ENCODE data around the gene SOX2. TPM values are rescaled to one million over a fixed set of nuclear protein-coding genes. Genes with fewer than 3 reads are reported as not detected.

The SOX2 gene
- total RNA-seq, 8 experiments from 2014 or later: 0.41 to 144 (median 80.7) TPM; not detected in 1

DNA sequence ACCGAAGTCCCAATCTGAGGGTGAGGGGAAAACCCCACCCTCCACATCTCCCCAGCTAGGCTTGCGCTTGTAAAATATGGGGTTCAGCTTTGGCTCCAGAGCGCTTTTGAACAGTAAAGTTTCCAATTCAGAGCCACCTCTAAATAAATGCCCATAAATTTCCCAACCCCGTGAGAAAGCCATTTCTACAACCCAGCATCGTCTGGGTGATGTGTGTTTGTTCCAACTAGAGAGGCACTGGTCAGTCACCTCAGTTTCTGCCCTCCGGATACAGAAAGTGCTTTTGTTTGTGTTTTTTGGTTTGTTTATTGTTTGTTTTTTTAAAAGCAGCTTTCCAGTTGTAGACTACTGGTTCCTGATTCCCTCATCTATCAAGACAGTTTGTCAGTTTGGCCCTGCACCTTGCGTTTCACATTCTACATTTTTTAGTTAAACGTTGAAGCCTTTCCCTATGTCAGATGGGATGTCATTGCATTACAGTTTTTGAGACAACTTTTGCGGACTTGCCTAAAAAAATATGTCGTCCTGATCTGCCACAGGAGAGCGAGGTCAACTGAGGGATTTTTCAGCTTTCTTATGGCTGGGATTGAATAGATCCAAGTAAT, 15.0 kb upstream of the SOX2 start:
- in situ Hi-C loops (cut with MboI; ENCODE audit: low pct_unique_long_range_greater_than_20kb in 2 of 9, low sequenced_read_pairs in 9 of 9, unreplicated experiment in 9 of 9): loop anchor here in 2 of 9 experiments (10.0 to 25.0 kb wide), 2 partner anchors 482 to 484 kb away; no protein-coding TSS in a partner anchor
- 0 to 80% (median 44%) methylated on average over 2 to 11 of the region's 11 CpGs for WGBS, 10 experiments
- Histone ChIP-seq H3K4me1 (replicated peaks in 1 of 2) (peaks cover 39 to 43% of the 10 kb centered on the region in 2 donors), H3K4me3 (peak overlapping the region in 1 of 5 donors; percentile 22), H3K27ac (no peak overlapping the region)
- no peak for ATAC-seq (replicated peaks in 6 of 8)

DNA sequence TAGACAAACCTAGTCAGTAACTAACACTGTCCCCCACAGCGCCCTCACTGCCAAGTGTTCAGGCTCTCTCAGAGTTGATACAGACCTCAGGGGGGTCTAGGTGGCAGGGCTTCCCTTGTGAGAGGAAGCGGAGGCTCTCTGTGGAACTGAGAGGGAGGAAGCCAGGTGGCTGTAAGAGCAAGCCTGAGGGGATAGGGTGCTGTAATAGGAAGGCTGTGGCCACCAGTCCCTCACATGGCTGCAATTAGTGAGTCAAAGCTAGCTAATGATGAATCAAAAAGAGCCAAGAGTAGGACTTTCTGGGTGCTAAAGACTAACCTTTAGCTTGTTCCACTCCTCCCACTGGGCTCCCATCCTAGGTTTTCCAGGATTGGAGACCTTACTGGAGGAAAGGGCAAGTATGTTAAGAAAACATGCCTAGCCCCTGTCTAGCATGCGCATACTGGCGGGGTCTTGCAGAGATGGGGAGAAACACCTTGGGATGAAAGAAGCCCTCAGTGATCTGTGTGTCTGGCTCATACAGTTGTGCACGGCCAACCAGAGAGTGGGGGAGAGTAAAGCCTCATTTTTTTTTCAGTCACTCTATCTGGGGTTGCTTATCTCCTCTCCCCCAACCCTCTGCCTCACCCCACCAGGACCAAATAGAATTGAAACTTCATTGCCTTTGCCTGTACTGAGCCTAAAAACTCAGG, 13.3 kb upstream of the SOX2 start:
- Histone ChIP-seq H3K4me3 (no peak overlapping the region), H3K4me1 (replicated peaks in 1 of 2) (peaks cover 23 to 33% of the 10 kb centered on the region in 2 donors), H3K27ac (peak overlapping the region in 1 of 2 donors; percentile 4)
- peak in 1 of 8 experiments; percentile 17 for ATAC-seq (replicated peaks in 6 of 8)
- WGBS, 10 experiments: 0 to 100% (median 71%) methylated on average over 1 to 2 of the region's 5 CpGs; no CpG with 5 or more reads in 4 of the 10 experiments
- in situ Hi-C loops (cut with MboI; ENCODE audit: low pct_unique_long_range_greater_than_20kb in 2 of 9, low sequenced_read_pairs in 9 of 9, unreplicated experiment in 9 of 9): loop anchor here in 2 of 9 experiments (10.0 to 25.0 kb wide), 2 partner anchors 484 to 486 kb away; no protein-coding TSS in a partner anchor

DNA sequence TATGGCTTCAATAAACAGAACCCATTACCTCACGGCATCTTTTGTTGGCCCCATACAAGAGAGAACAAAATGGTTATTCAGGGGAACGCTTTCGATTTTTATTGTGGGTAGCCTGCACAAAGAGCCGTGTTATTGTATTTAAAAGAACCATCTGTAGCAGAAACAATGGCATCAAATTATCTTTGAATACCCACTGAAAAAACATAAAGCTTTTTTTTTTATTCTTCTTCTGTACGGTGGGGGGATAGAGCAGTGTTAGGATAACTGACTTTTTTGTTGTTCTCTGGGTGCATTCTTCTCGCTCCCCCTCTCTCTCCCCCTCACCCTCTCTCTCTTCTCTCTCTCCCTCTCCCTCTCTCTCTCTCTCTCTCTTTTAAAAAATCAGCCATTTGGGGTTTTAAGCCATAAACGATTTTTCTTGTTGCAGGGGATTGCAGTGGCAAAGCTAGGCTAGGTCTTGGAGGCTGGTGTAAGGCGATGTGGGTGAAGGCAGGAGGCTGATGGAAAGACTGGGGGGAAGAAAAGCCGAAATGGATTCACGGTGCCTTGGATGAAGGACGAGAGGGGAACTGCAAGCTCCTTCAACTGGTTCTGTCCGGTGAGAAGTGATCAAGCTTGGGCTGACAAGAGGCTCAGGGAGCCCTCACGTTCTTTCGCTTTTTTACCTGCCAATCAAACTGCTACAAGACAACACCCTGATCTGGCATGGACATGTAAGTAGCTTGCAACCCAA, 12.4 kb upstream of the SOX2 start:
- peak in 5 of 8 experiments; percentile 13 to 50 (median 39) for ATAC-seq (replicated peaks in 6 of 8)
- Histone ChIP-seq H3K4me1 (replicated peaks in 1 of 2) (peaks cover 20 to 33% of the 10 kb centered on the region in 2 donors), H3K27ac (peak overlapping the region; percentile 47 to 58), H3K4me3 (peak overlapping the region in 3 of 5 donors; percentile 5 to 38 (median 7))
- 15 to 53% (median 37%) methylated on average over 3 to 8 of the region's 14 CpGs; no CpG with 5 or more reads in 1 of the 10 experiments for WGBS, 10 experiments
- in situ Hi-C loops (cut with MboI; ENCODE audit: low pct_unique_long_range_greater_than_20kb in 2 of 9, low sequenced_read_pairs in 9 of 9, unreplicated experiment in 9 of 9): loop anchor here in 2 of 9 experiments (10.0 to 25.0 kb wide), 2 partner anchors 485 to 487 kb away; no protein-coding TSS in a partner anchor

DNA sequence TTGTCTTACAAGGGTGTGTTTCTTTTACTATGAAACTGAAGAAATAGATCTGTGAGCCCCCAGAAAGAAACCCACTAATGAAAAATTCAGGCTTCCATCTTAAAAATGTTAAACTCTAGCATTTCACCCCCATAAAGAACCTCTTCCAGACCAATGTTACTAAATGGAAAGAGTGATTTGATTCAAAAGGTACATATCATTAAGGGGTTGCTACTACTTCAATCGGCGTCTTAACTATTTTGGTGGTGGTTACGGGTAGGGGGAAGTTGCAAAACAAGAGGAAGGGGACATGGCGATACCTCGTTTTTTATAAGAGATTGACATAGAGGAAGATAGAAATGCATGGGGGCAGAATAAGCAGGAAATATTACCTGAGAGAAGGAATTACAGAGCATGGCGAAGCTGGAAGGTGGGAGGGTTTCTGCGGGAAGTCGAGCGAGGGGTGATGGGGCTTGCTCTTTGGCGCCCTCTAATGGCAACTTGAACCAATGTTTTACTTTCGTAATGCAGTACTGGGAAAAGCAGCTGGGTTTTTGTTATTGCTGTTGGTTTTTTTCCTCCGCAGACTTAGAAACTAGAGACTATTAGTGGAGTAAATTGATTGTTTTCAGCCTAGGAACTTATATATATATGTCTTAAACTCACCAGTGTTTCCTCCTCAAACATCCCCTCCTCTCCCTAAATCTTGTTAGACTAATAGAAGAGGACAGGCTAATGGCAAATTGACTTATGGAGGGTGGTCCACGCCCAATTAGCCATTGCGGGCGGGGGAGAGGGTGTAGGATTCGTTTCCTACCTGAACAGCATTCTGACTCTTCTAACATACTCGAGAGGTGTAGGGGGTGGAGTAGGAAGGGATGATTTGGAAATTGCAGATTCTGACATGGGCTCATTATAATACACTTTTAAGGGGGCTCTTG, 11.3 kb upstream of the SOX2 start:
- in situ Hi-C loops (cut with MboI; ENCODE audit: low pct_unique_long_range_greater_than_20kb in 2 of 9, low sequenced_read_pairs in 9 of 9, unreplicated experiment in 9 of 9): loop anchor here in 7 of 9 experiments (10.0 to 25.0 kb wide), 5 partner anchors 554 to 987 kb away; no protein-coding TSS in a partner anchor
- Histone ChIP-seq H3K4me3 (peak overlapping the region in 2 of 5 donors; percentile 17 to 38), H3K4me1 (replicated peaks in 1 of 2) (peaks cover 20 to 31% of the 10 kb centered on the region in 2 donors), H3K27ac (no peak overlapping the region)
- peak; percentile 47 to 85 (median 68) for ATAC-seq (replicated peaks in 6 of 8)
- WGBS, 10 experiments: 2 to 92% (median 25%) methylated on average over 2 to 16 of the region's 17 CpGs

DNA sequence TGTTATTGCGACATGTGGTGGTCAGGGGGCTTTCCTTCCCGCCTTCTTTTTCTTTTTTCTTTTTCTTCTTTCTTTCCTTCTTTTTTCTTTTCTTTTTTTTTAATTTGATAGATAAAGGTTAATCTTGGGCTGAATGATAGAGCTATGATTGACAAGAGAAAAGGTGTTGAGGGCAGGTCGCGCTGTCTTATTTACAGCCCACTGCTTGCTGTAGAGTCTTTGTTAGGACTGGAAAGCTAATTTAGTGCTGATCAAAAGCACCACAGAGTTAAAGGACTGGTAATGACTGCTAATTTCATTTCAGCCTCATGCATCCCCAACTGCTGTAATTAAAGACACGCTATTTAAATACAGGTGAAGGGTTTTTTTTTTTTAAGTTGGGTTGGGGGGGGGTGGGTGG, 10.6 kb upstream of the SOX2 start:
- Histone ChIP-seq H3K27ac (no peak overlapping the region), H3K4me3 (peak overlapping the region in 2 of 5 donors; percentile 17 to 38), H3K4me1 (replicated peaks in 1 of 2) (peaks cover 20 to 30% of the 10 kb centered on the region in 2 donors)
- WGBS, 10 experiments: 7 to 93% (median 32%) methylated on average over 1 to 5 of the region's 5 CpGs
- in situ Hi-C loops (cut with MboI; ENCODE audit: low pct_unique_long_range_greater_than_20kb in 2 of 9, low sequenced_read_pairs in 9 of 9, unreplicated experiment in 9 of 9): loop anchor here in 7 of 9 experiments (10.0 to 25.0 kb wide), 5 partner anchors 554 to 986 kb away; no protein-coding TSS in a partner anchor
- ATAC-seq (replicated peaks in 6 of 8): no peak

DNA sequence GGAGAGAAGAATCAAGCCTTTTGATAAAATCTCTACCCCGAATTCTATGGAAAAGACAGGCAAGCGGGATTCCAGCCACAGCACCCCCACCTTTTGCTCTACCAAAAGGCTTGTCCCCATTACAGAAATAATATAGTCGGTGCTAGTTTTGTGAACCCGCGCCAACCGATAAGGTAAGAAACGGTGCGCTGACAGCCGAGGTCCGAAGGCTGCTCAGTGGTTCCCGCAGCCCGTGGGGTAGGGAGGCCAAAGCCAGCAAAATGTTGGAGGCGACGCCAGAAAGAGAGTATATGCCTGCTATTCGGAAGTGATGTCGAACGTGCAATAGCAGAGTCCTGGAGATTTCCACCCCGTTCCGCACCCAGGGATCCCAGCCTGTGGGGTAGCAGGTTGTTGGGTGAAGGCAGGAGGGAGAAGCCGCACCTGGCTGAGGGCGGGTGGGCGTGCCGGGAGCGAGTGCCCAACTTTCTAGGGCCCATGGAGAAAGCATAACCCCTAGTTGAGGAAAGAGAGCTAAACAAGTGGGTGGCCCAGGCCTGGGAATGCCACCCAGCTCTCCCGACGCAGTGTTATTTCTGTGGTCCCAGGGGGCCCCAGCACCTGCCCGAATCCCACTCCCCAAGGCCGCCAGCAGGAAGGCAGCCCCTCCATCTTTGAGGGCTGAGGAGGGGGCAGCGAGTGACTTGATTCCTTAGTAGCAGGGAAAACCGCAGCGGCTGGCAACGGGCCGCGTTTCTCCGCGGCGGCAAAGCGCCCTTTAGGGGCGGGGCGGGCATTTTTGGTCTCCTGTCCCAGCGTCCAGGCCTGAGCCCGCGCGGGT, 7.9 kb upstream of the SOX2 start:
- ATAC-seq (replicated peaks in 6 of 8): no peak
- Histone ChIP-seq H3K4me3 (peak overlapping the region in 1 of 5 donors; percentile 20), H3K4me1 (replicated peaks in 1 of 2) (peaks cover 23% of the 10 kb centered on the region in 2 donors), H3K27ac (no peak overlapping the region)
- 0 to 96% (median 26%) methylated on average over 1 to 13 of the region's 44 CpGs for WGBS, 10 experiments
- in situ Hi-C loops (cut with MboI; ENCODE audit: low pct_unique_long_range_greater_than_20kb in 2 of 9, low sequenced_read_pairs in 9 of 9, unreplicated experiment in 9 of 9): loop anchor here in 7 of 9 experiments (10.0 to 25.0 kb wide), 5 partner anchors 551 to 983 kb away; no protein-coding TSS in a partner anchor

DNA sequence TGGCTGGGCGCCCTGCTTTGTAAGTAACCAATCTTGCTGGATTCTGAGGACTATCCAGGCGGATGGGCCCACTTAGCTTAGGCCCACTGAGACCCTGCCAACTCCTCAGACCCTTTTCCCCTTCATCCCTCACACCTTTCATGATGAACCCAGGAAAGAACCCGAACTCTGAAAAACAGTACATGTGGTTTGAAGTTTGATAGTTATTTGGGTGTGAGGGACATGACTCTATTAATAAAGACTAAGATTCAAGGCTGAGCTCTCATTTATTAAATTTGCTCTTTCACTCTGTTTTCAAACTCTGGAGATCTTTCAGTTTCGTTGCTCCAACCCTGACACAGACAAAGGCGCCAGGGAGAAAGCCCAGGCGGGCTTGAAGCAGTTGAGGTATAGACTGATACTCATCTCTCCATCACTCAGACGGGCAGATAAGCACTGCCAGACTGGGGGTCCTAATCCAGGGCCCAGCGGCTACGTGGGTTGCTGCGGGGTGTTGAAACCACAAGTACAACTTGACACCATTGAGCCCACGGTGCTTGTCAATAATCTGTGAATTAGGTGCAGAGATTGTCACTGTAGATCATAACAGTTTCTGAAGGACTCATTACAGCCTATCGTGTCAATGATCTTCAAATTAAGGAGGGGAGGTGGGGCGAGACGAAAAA, 7.2 kb upstream of the SOX2 start:
- 0 to 90% (median 20%) methylated on average over 1 to 8 of the region's 14 CpGs; no CpG with 5 or more reads in 3 of the 10 experiments for WGBS, 10 experiments

DNA sequence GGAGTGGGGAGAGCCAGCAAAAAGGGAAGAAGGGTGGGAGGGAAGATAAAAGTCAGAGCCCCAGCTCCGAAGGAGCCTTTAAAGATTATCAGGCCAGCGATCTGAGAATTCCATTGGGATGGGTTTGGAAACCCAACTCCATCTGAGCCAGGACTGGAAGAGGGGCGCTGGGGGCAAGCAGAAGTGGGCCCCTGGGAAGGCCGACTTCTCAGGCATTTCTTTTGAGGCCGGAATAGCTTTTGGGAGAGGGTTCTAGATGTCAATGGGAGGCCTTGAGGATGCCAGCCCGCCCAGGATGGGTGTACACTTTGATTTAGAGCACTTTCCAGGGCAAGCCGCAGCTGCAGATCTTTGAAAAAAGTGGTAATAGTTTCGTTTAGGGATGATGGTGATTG, 6.6 kb upstream of the SOX2 start:
- Histone ChIP-seq H3K4me1 (replicated peaks in 1 of 2) (peaks cover 17 to 20% of the 10 kb centered on the region in 2 donors), H3K27ac (no peak overlapping the region), H3K4me3 (no peak overlapping the region)
- ATAC-seq (replicated peaks in 6 of 8): no peak
- WGBS, 10 experiments: 0 to 90% (median 80%) methylated on average over 1 to 5 of the region's 8 CpGs; no CpG with 5 or more reads in 3 of the 10 experiments
- in situ Hi-C loops (cut with MboI; ENCODE audit: low pct_unique_long_range_greater_than_20kb in 2 of 9, low sequenced_read_pairs in 9 of 9, unreplicated experiment in 9 of 9): loop anchor here in 7 of 9 experiments (10.0 to 25.0 kb wide), 5 partner anchors 550 to 982 kb away; no protein-coding TSS in a partner anchor

More for the DNA sequence above, 7.2 kb upstream of the SOX2 start:
- in situ Hi-C loops (cut with MboI; ENCODE audit: low pct_unique_long_range_greater_than_20kb in 2 of 9, low sequenced_read_pairs in 9 of 9, unreplicated experiment in 9 of 9): loop anchor here in 7 of 9 experiments (10.0 to 25.0 kb wide), 5 partner anchors 550 to 983 kb away; no protein-coding TSS in a partner anchor
- no peak overlapping the region for H3K27ac ChIP-seq
- H3K4me3 ChIP-seq: no peak overlapping the region
- no peak for ATAC-seq (replicated peaks in 6 of 8)
- peaks cover 15 to 19% of the 10 kb centered on the region in 2 donors for H3K4me1 ChIP-seq (replicated peaks in 1 of 2)

DNA sequence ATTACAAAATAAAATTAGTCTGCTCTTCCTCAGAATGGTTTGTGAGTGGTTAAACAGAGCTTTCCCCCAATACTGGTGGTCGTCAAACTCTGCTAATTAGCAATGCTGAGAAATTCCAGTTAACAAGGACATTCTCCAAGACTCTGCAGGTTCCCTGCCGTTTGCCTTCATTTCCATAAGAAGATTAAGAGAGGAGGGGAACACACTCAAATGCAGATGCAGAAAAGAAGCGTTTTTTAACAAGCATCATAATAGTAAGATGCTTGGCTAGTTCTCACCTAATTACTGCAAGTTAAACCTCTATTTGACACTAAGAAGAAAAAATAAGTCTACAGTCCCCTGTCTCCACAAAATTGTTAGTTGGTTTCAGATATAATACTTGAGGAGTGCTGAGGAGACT, 3.7 kb upstream of the SOX2 start:
- in situ Hi-C loops (cut with MboI; ENCODE audit: low pct_unique_long_range_greater_than_20kb in 2 of 9, low sequenced_read_pairs in 9 of 9, unreplicated experiment in 9 of 9): loop anchor here in 7 of 9 experiments (10.0 to 25.0 kb wide), 5 partner anchors 547 to 979 kb away; no protein-coding TSS in a partner anchor
- H3K27ac ChIP-seq: no peak overlapping the region
- WGBS, 10 experiments: 0 to 67% (median 14%) methylated on average over 1 to 3 of the region's 3 CpGs; no CpG with 5 or more reads in 1 of the 10 experiments
- no peak overlapping the region for H3K4me3 ChIP-seq
- peaks cover 20 to 21% of the 10 kb centered on the region in 2 donors for H3K4me1 ChIP-seq (replicated peaks in 1 of 2)
- ATAC-seq (replicated peaks in 6 of 8): no peak

DNA sequence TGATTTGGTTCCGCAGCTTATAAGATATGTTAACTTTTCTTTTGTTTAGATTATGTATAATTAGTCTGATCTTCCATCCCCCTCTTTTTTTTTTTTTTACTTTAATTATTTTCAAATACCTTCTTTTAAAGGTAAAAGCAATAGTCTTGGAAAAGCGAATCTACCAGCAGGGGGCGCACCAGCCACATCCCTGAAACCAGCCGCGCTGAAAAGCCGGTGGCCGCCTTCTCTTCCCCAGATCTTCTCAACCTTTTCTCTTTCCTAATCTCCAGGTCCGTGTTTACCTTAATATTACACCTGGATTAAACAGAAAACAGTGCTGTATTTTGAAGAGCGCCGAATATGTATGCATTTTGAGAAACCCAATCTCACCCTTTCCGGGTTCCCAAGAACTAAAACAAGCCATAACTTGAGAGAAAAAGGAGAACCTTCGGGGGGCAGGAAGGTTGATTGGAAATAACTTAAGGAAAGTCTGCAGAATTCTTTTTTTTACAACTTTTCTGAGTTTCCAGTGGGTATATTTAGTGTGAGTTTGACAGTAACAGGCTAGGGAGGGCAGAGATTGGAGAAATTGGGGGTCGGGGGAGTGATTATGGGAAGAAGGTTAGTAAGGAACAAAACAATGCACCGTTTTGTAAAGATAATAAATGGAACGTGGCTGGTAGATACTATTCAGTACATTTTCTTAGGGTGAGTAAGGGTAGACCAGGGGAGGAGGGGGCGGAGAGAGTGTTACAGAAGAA, 2.0 kb upstream of the SOX2 start:
- in situ Hi-C loops (cut with MboI; ENCODE audit: low pct_unique_long_range_greater_than_20kb in 2 of 9, low sequenced_read_pairs in 9 of 9, unreplicated experiment in 9 of 9): loop anchor here in 7 of 9 experiments (10.0 to 25.0 kb wide), 5 partner anchors 545 to 978 kb away; no protein-coding TSS in a partner anchor
- ATAC-seq (replicated peaks in 6 of 8): peak in 3 of 8 experiments; percentile 55 to 60 (median 58)
- peak overlapping the region; percentile 53 to 91 for H3K27ac ChIP-seq
- peak overlapping the region; percentile 5 to 64 (median 51) for H3K4me3 ChIP-seq
- WGBS, 10 experiments: 0 to 7% (median 4%) methylated on average over 6 to 16 of the region's 16 CpGs
- H3K4me1 ChIP-seq (replicated peaks in 1 of 2): peaks cover 20 to 21% of the 10 kb centered on the region in 2 donors
